K562 (cell line): ENCODE results near the gene TDRKH. TPM values are rescaled to one million over a fixed set of nuclear protein-coding genes. Genes with fewer than 3 reads are reported as not detected.

Experiments used
- ATAC-seq: fragments of 200-7000 bp; cut with Tn5 transposase; 3 replicates; pipeline ENCODE4 v1.9.1; 2020; ENCODE audit warnings: moderate library complexity
- BruUV-seq: library from RNA; stranded (reverse); fragments of 400-500 nt; replicated peaks from 2 replicates; lab custom pipeline; 2021; lab: Mats Ljungman, UMichigan
- CTCF ChIA-PET: fragments of 300-600 bp; formaldehyde crosslinking; extraction: SDS; loops from one replicate; lab custom pipeline; 2021; ENCODE audit warnings: low intra/inter-chr PET ratio; lab: Yijun Ruan, JAX
- POLR2A ChIA-PET: fragments of 300-600, 350-650 bp; sonication (Branson Sonifier 250); formaldehyde crosslinking; extraction: SDS; loops from one replicate; lab custom pipeline; 2021; ENCODE audit warnings: antibody characterized with exemption, inconsistent platforms; lab: Yijun Ruan, JAX
- DNase-seq, 4 experiments: peaks; one replicate each; pipeline versions ENCODE4 v3.0.0 to v3.0.0-alpha.2; 2011 to 2018; ENCODE audit warnings: low spot score in 3 of 4, mixed read lengths in 3 of 4; ENCODE audit errors: extremely low read depth in 1 of 4
- FAIRE-seq: peaks from 2 replicates; lab custom pipeline; 2011; peaks lifted over from hg19 to GRCh38; lab: Jason Lieb, UNC
- H2AFZ ChIP-seq: 2 replicates; pipeline ENCODE4 v1.6.0; 2011; ENCODE audit warnings: low read depth, low read length, control low read depth, inconsistent platforms
- H3K27ac ChIP-seq: fragments of 200-600 bp; 3 replicates; pipeline ENCODE4 v1.8.0; 2011; ENCODE audit warnings: low read depth, mild to moderate bottlenecking, control low read depth, inconsistent platforms, low read length, moderate library complexity, mixed read lengths; ENCODE audit errors: extremely low read depth
- H3K27me3 ChIP-seq, 2 experiments: fragments of 300-600 bp in 1 of 2; 2 replicates in 1 of 2; 3 replicates in 1 of 2; pipeline versions ENCODE4 v1.6.0 to v1.8.0; 2011; ENCODE audit warnings: inconsistent platforms in 2 of 2, low read length in 2 of 2, mild to moderate bottlenecking in 1 of 2, mixed read lengths in 1 of 2, moderate library complexity in 1 of 2; ENCODE audit not compliant: control insufficient read depth in 2 of 2, insufficient read depth in 2 of 2
- H3K36me3 ChIP-seq: fragments of 300-600 bp; 3 replicates; pipeline ENCODE4 v1.8.0; 2011; ENCODE audit warnings: mild to moderate bottlenecking, low read length, inconsistent platforms; ENCODE audit not compliant: control insufficient read depth, insufficient read depth
- H3K4me1 ChIP-seq, 2 experiments: fragments of 200-600 bp in 1 of 2; replicated peaks in 1 of 2; 2 replicates in 1 of 2; 3 replicates in 1 of 2; pipeline versions ENCODE4 v1.5.1 to v1.8.0; 2011; ENCODE audit warnings: inconsistent platforms in 2 of 2, low read length in 2 of 2, mild to moderate bottlenecking in 1 of 2, mixed read lengths in 1 of 2, moderate library complexity in 1 of 2; ENCODE audit not compliant: control insufficient read depth in 2 of 2, insufficient read depth in 2 of 2
- H3K4me2 ChIP-seq: 2 replicates; pipeline ENCODE4 v1.6.1; 2011; ENCODE audit warnings: low read length, control low read depth, inconsistent platforms, mixed read lengths; ENCODE audit not compliant: insufficient read depth
- H3K4me3 ChIP-seq: fragments of 200-600 bp; sonication (generic), shearing (Covaris generic); 2 replicates; pipeline ENCODE4 v1.5.1; 2016; ENCODE audit warnings: control low read depth, inconsistent platforms
- H3K79me2 ChIP-seq: fragments of 200-600 bp; 3 replicates; pipeline ENCODE4 v1.8.0; 2011; ENCODE audit warnings: low read length, inconsistent platforms; ENCODE audit not compliant: control insufficient read depth, insufficient read depth
- H3K9ac ChIP-seq, 2 experiments: 2 replicates each; pipeline versions ENCODE4 v1.6.0 to v1.6.1; 2011; ENCODE audit warnings: low read depth in 2 of 2, low read length in 2 of 2, control low read depth in 1 of 2, inconsistent platforms in 1 of 2, mild to moderate bottlenecking in 1 of 2, mixed read lengths in 1 of 2; ENCODE audit not compliant: insufficient read depth in 1 of 2
- H3K9me1 ChIP-seq: one replicate; pipeline ENCODE4 v1.6.0; 2011; ENCODE audit warnings: inconsistent platforms, mild to moderate bottlenecking, low read length, moderate library complexity; ENCODE audit not compliant: control insufficient read depth, insufficient read depth
- H3K9me3 ChIP-seq: replicated peaks from 2 replicates; pipeline ENCODE4 v1.5.1; 2011; ENCODE audit warnings: low read depth, low read length, inconsistent platforms; ENCODE audit not compliant: control insufficient read depth, insufficient read depth
- H4K20me1 ChIP-seq: replicated peaks from 2 replicates; pipeline ENCODE4 v1.6.1; 2011; ENCODE audit warnings: low read length, inconsistent platforms, mixed read lengths; ENCODE audit not compliant: control insufficient read depth, insufficient read depth
- CTCF ChIP-seq, 3 experiments: IDR thresholded peaks in 2 of 3; conservative IDR thresholded peaks in 1 of 3; 2 replicates each; pipeline ENCODE4 v1.5.1; 2011 to 2012; ENCODE audit warnings: low read length in 3 of 3, mild to moderate bottlenecking in 3 of 3, control low read depth in 2 of 3, improper control_type of control experiment in 1 of 3, inconsistent platforms in 1 of 3, low read depth in 1 of 3, mixed read lengths in 1 of 3, moderate library complexity in 1 of 3; ENCODE audit not compliant: insufficient read depth in 2 of 3
- CXXC5 ChIP-seq: fragments of 250-450 bp; sonication (Bioruptor Pico); IDR thresholded peaks from 2 replicates; pipeline ENCODE4 v1.8.0; 2022; ENCODE audit warnings: inconsistent platforms, mild to moderate bottlenecking, moderate library complexity
- HBP1 ChIP-seq: fragments of 450-650 bp; formaldehyde crosslinking; IDR thresholded peaks from 2 replicates; pipeline ENCODE4 v1.4.0; 2022; ENCODE audit warnings: missing genetic modification characterization
- KLF16 ChIP-seq: IDR thresholded peaks from 2 replicates; pipeline ENCODE4 v1.6.1; 2016; ENCODE audit warnings: antibody characterized with exemption
- MECOM ChIP-seq: fragments of 250-450 bp; sonication (Bioruptor Pico); IDR thresholded peaks from 2 replicates; pipeline ENCODE4 v1.8.0; 2022; ENCODE audit warnings: inconsistent platforms
- MED1 ChIP-seq: sonication (generic); formaldehyde crosslinking; IDR thresholded peaks from 2 replicates; pipeline ENCODE4 v1.8.1; 2023; ENCODE audit warnings: missing genetic modification reagents, borderline replicate concordance
- MTA2 ChIP-seq: fragments of 450-650 bp; IDR thresholded peaks from 2 replicates; pipeline ENCODE4 v1.6.1; 2016; ENCODE audit warnings: low read depth
- NFIX ChIP-seq: fragments of 250-450 bp; sonication (Bioruptor Pico); IDR thresholded peaks from 2 replicates; pipeline ENCODE4 v1.4.0; 2020; ENCODE audit warnings: low read depth, mild to moderate bottlenecking, moderate library complexity
- RCOR1 ChIP-seq, 2 experiments: IDR thresholded peaks; 2 replicates each; pipeline ENCODE4 v1.6.1; 2012; ENCODE audit warnings: low read depth in 2 of 2, low read length in 2 of 2, borderline replicate concordance in 1 of 2, improper control_type of control experiment in 1 of 2
- RFX5 ChIP-seq: IDR thresholded peaks from 2 replicates; pipeline ENCODE4 v1.6.1; 2011; ENCODE audit warnings: low read depth, mild to moderate bottlenecking, improper control_type of control experiment, low read length
- SMAD3 ChIP-seq: fragments of 450-650 bp; formaldehyde crosslinking; conservative IDR thresholded peaks from 2 replicates; pipeline ENCODE4 v1.4.0; 2020; ENCODE audit warnings: mild to moderate bottlenecking
- SOX6 ChIP-seq: fragments of 450-650 bp; IDR thresholded peaks from 2 replicates; pipeline ENCODE4 v1.6.1; 2014; ENCODE audit warnings: mild to moderate bottlenecking
- STAT6 ChIP-seq: sonication (generic); formaldehyde crosslinking; IDR thresholded peaks from 2 replicates; pipeline ENCODE4 v1.8.1; 2023; ENCODE audit warnings: mild to moderate bottlenecking, missing genetic modification reagents
- TCF3 ChIP-seq: sonication (generic); formaldehyde crosslinking; IDR thresholded peaks from 2 replicates; pipeline ENCODE4 v1.4.0; 2020; ENCODE audit warnings: mild to moderate bottlenecking, missing genetic modification reagents
- ZFX ChIP-seq: sonication (generic); formaldehyde crosslinking; IDR thresholded peaks from 2 replicates; pipeline ENCODE4 v1.8.0; 2022; ENCODE audit warnings: mild to moderate bottlenecking, missing genetic modification reagents, moderate library complexity
- WGBS: fragments of 100-300 bp; shearing (Covaris generic); methylation state at CpG from one replicate; pipeline ENCODE4 v1.1.6; 2016; ENCODE audit warnings: low coverage, mixed read lengths; ENCODE audit not compliant: insufficient coverage; ENCODE audit errors: missing lambda C conversion rate; 5-methylcytosine and 5-hydroxymethylcytosine counted together
- in situ Hi-C: fragments of 300-500 bp; cut with MboI; formaldehyde crosslinking; loops from 4 replicates; pipeline ENCODE4 v1.15.0; 2018; ENCODE audit warnings: inconsistent platforms, mixed read lengths
- intact Hi-C: fragments of 100-400 bp; cut with micrococcal nuclease; formaldehyde crosslinking; loops from 2 replicates; pipeline ENCODE4 v1.14.2; 2022
- polyA plus RNA-seq, 8 experiments: library from polyadenylated mRNA; depleted of rRNA in 4 of 8; stranded (reverse) in 5 of 8; unstranded in 3 of 8; fragments of >200 nt; fragmentation: Nextera tagmentation in 2 of 8; fragmentation: Illumina TruSeq in 1 of 8; extraction: Ambion mirVana in 2 of 8; extraction: Trizol in 1 of 8; gene quantifications; 2 replicates each; pipeline versions ENCODE4 v1.2.1 to v1.2.3, GENCODE V29; 2011 to 2014; ENCODE audit warnings: inconsistent platforms in 1 of 8, missing spikeins in 1 of 8
- total RNA-seq, 7 experiments: library from RNA; depleted of rRNA in 6 of 7; stranded (reverse); fragments of >200 nt in 6 of 7; fragmentation: Illumina TruSeq in 2 of 7; extraction: Trizol in 2 of 7; gene quantifications; 2 replicates each; pipeline versions ENCODE4 v1.2.1 to v1.2.3, GENCODE V29; 2011 to 2021; ENCODE audit warnings: low replicate concordance in 1 of 7

TDRKH gene
- total and polyA plus RNA-seq, 9 of the 15 experiments (the other 6 are each of a cell fraction or from before 2014, with no cell fraction given): 4.3 to 21.3 (median 8.4) TPM

GRCh38 chr1:151774256-151774922 is 15.9 kb downstream of the TDRKH start:
- intact Hi-C loops: no loop called here
- 0% methylated on average over 3 of the region's 3 CpGs for WGBS
- TF ChIP-seq HBP1 (CRISPR knock-in tag) (no peak), SOX6 (peak; percentile 33; the same call in 1 of the 2 replicates), STAT6 (CRISPR knock-in tag) (no peak), KLF16 (peak; percentile 57; the same call in 1 of the 2 replicates), RFX5 (no peak), TCF3 (CRISPR knock-in tag) (peak; percentile 88), MECOM (CRISPR knock-in tag) (peak; percentile 64; the same call in 1 of the 2 replicates), RCOR1 (IDR thresholded peaks at IDR 0.05; ENCODE audit: borderline replicate concordance in 1 of 2, low read depth in 2 of 2, low read length in 2 of 2) (peak; percentile 70 to 94; a peak in 3 of 4 replicates), CXXC5 (CRISPR knock-in tag) (peak; percentile 52), CTCF (IDR thresholded peaks at IDR 0.05 in 2 of 3, conservative IDR thresholded peaks at IDR 0.05 in 1 of 3; ENCODE audit: insufficient read depth in 2 of 3, low read depth in 1 of 3, low read length in 3 of 3) (no peak), SMAD3 (CRISPR knock-in tag) (0 out of 2 replicates have a peak, but pooled peaks have one; percentile 47), ZFX (CRISPR knock-in tag) (no peak), NFIX (CRISPR knock-in tag) (no peak), MED1 (CRISPR knock-in tag) (no peak), MTA2 (peak; percentile 59; the same call in 1 of the 2 replicates)

More at GRCh38 chr1:151774256-151774922, 15.9 kb downstream of the TDRKH start:
- Histone ChIP-seq H3K9me3 (0 out of 2 replicates have a peak, but pooled peaks cover 2% of the 10 kb centered on the region), H2AFZ (peak overlapping the region; percentile 60; the same call in 1 of the 2 replicates), H3K27me3 (no peaks in the 10 kb centered on the region), H3K27ac (peak overlapping the region; percentile 66), H4K20me1 (0 out of 2 replicates have a peak, but pooled peaks cover 2% of the 10 kb centered on the region), H3K9ac (0 out of 4 replicates have a peak overlapping the region, but pooled peaks of 1 of the 2 experiments have one; percentile 11), H3K36me3 (peaks cover 10% of the 10 kb centered on the region; the same call in 2 of the 3 replicates), H3K79me2 (no peaks in the 10 kb centered on the region), H3K4me1 (peaks cover 21 to 38% of the 10 kb centered on the region in 2 experiments), H3K9me1 (no peaks in the 10 kb centered on the region), H3K4me2 (peak overlapping the region; percentile 56), H3K4me3 (no peak overlapping the region)
- in situ Hi-C loops: no loop called here
- peak; percentile 89 for ATAC-seq
- CTCF ChIA-PET: no interaction called here
- POLR2A ChIA-PET: interaction anchor here (0.7 to 2.0 kb wide), 8 partner anchors 8 to 665 kb away, joined by 3 to 15 read pairs (median 4); partner anchors contain the start of genes MRPL9, TDRKH and TUFT1
- no TSS peak for BruUV-seq
- FAIRE-seq: peak; percentile 92
- DNase-seq: peak; percentile 72 to 83 (median 78)
